Heart left ventricle (tissue), 13 donors: ENCODE data around the gene BDKRB2.
A peak's percentile ranks its signal among the peaks of the same experiment; 100 is the strongest.

Experiments
- CTCF ChIP-seq, 12 donors: fragments of 200-600 bp; sonication (generic) in 4 of 12; IDR thresholded peaks; one replicate each; pipeline versions ENCODE4 v1.5.0 to v1.8.0; 2018 to 2022; ENCODE audit warnings: antibody characterized with exemption in 12 of 12, mild to moderate bottlenecking in 5 of 12
- POLR2A ChIP-seq, 2 donors: fragments of 450-650 bp; IDR thresholded peaks; one replicate each; pipeline ENCODE4 v1.6.1; 2017; ENCODE audit warnings: antibody characterized with exemption in 2 of 2, mild to moderate bottlenecking in 2 of 2, moderate library complexity in 2 of 2
- donor health status: ischemic (EF 13 %, LVEDD 7.1; RV severe dilation, severe dysfunction).
- donor health status: DM: no; HTN: yes; CAD: no.
- donor health status: DM: no; HTN: no; CAD: no.
- donor health status: ischemic (EF 25% LVEDD 6.9; RV normal size, moderate dysfunction).
- donor health status: ischemic (EF 25% LVEDD 5.7; RV mildly dilated, moderate dysfunction).
- donor health status: ischemic (EF 35%, LVEDD 5.7; RV mildly dilated, moderate dysfunction).
- donor health status: nonischemic (EF 11% LVEDD 7.7; RV severe dilation, severe dysfunction).
- donor health status: DM: yes; HTN: yes; CAD: no.
- donor health status: PGD.
- donor health status: ischemic (EF 29% LVEDD 5.4; RV normal size, mild dysfunction).
- donor health status: nonischemic (EF 23%, LVEDD 6.1; RV moderate dilation, normal function).

GRCh38 chr14:96275177-96276112 lies 70.8 kb downstream of the BDKRB2 start:
- TF ChIP-seq CTCF (IDR thresholded peaks at IDR 0.05) (peak; percentile 83 to 96 (median 90)), POLR2A (IDR thresholded peaks at IDR 0.05) (no peak)
